ENCODE data around the gene DLGAP5. TPM values are rescaled to one million over a fixed set of nuclear protein-coding genes. Genes with fewer than 3 reads are reported as not detected.

DLGAP5 gene
- total RNA-seq, 1 experiment from 2014 or later: 118 TPM

- H3K79me1 ChIP-seq (ENCODE audit: insufficient read depth, low read depth, low read length, poor library complexity, severe bottlenecking): no peaks in the 10 kb centered on the region
- H2AFZ ChIP-seq (ENCODE audit: low read length): no peak overlapping the region
- H3K14ac ChIP-seq (ENCODE audit: insufficient read depth, low read length): no peak overlapping the region
- no peak for TF ChIP-seq CTCF (conservative IDR thresholded peaks at IDR 0.05)
- H3K9ac ChIP-seq (ENCODE audit: extremely low read depth, insufficient read length, low read length): no peak overlapping the region
- H2AK5ac ChIP-seq (ENCODE audit: insufficient read length, low read length): no peak overlapping the region
- H3T11ph ChIP-seq (ENCODE audit: low read length): no peak overlapping the region
- no CpG with 5 or more reads among the region's 3 CpGs for WGBS (ENCODE audit: extremely low coverage, insufficient read length, low lambda C conversion rate)
- H3K9me3 Mint-ChIP-seq: no peaks in the 10 kb centered on the region
- no peak overlapping the region for H3K4me3 Mint-ChIP-seq
- no peak overlapping the region for H3K4me2 ChIP-seq (ENCODE audit: insufficient read depth, insufficient read length, low read length)
- no peak overlapping the region for H2BK20ac ChIP-seq (ENCODE audit: low read depth, low read length, poor library complexity, severe bottlenecking)
- no peak overlapping the region for H4K91ac ChIP-seq (ENCODE audit: insufficient read length, low read depth, low read length)
- no peak overlapping the region for H2BK12ac ChIP-seq (ENCODE audit: insufficient read length, low read depth, low read length)
- no peak overlapping the region for H3K27ac ChIP-seq (ENCODE audit: insufficient read length, low read depth, low read length)
- H3K4me1 ChIP-seq (ENCODE audit: insufficient read depth, low read length): no peaks in the 10 kb centered on the region
- no peaks in the 10 kb centered on the region for H3K27me3 Mint-ChIP-seq (ENCODE audit: low read depth)
- no peak overlapping the region for H3K18ac ChIP-seq (ENCODE audit: insufficient read length, low read depth, low read length)
- no peak for DNase-seq
- H4K5ac ChIP-seq (ENCODE audit: insufficient read length, low read depth, low read length): no peak overlapping the region
- H2BK120ac ChIP-seq (ENCODE audit: low read depth, low read length, poor library complexity, severe bottlenecking): no peak overlapping the region
- H3K4me1 Mint-ChIP-seq: no peaks in the 10 kb centered on the region
- H3K27me3 ChIP-seq (ENCODE audit: insufficient read depth, low read length): no peaks in the 10 kb centered on the region; the same call in 1 of the 2 replicates
- no peak overlapping the region for H3K23ac ChIP-seq (ENCODE audit: insufficient read length, low read depth, low read length)
- H3K23me2 ChIP-seq (ENCODE audit: insufficient read length, low read depth, low read length, poor library complexity, severe bottlenecking): no peaks in the 10 kb centered on the region
- H2BK15ac ChIP-seq (ENCODE audit: low read depth, low read length): no peak overlapping the region
- H3K36me3 Mint-ChIP-seq (ENCODE audit: insufficient read depth in 1 of 3, low read depth in 3 of 3): peaks cover 20 to 42% (median 37%) of the 10 kb centered on the region in 3 experiments
- H2BK5ac ChIP-seq (ENCODE audit: insufficient read length, low read length): no peak overlapping the region
- no peaks in the 10 kb centered on the region for H4K20me1 ChIP-seq (ENCODE audit: control insufficient read depth, insufficient read depth, insufficient read length)
- no peak overlapping the region for H3K56ac ChIP-seq (ENCODE audit: insufficient read length, low read depth, low read length)
- no peaks in the 10 kb centered on the region for H3K9me3 ChIP-seq (ENCODE audit: control insufficient read depth, low read depth, low read length)
- H3K79me2 ChIP-seq (ENCODE audit: insufficient read depth, low read length): no peaks in the 10 kb centered on the region
- H4K8ac ChIP-seq (replicated peaks; ENCODE audit: insufficient read length, low read depth, low read length): no peak overlapping the region
- H3K27ac Mint-ChIP-seq: no peak overlapping the region
- no peak overlapping the region for H3K4ac ChIP-seq (ENCODE audit: low read depth, low read length)
Measured at GRCh38 chr14:55141825-55142224, 49.6 kb downstream of the DLGAP5 start.

Data from H9 (cell line).